SK-N-SH (cell line): ENCODE results near the gene TMEM231. TPM values are rescaled to one million over a fixed set of nuclear protein-coding genes. Genes with fewer than 3 reads are reported as not detected.

ENCODE experiments used
- CTCF ChIA-PET: fragments of 300-600, 350-600 bp; formaldehyde crosslinking; extraction: SDS; loops from one replicate; lab custom pipeline; 2021; lab: Yijun Ruan, JAX
- POLR2A ChIA-PET: fragments of 350-600 bp; sonication (Branson Sonifier 250); formaldehyde crosslinking; extraction: SDS; loops from one replicate; lab custom pipeline; 2020; ENCODE audit warnings: antibody characterized with exemption, inconsistent platforms; lab: Yijun Ruan, JAX
- DNase-seq: peaks from one replicate; pipeline ENCODE4 v3.0.0; 2012
- H2AFZ ChIP-seq: fragments of 200-600 bp; sonication (generic); 2 replicates; pipeline ENCODE4 v1.8.1; 2016; ENCODE audit warnings: antibody characterized with exemption, mild to moderate bottlenecking, low read depth
- H3F3A ChIP-seq: fragments of 200-600 bp; sonication (generic); replicated peaks from 2 replicates; pipeline ENCODE3; 2016; ENCODE audit warnings: antibody characterized with exemption, mild to moderate bottlenecking; ENCODE audit not compliant: insufficient read depth
- H3K27ac ChIP-seq, 2 experiments: fragments of 200-500 bp in 1 of 2; fragments of 200-600 bp in 1 of 2; sonication (Bioruptor generic) in 1 of 2; sonication (generic), shearing (Covaris generic) in 1 of 2; 2 replicates each; pipeline versions ENCODE4 v1.5.1 to v1.6.1; 2014 to 2016; ENCODE audit warnings: low read depth in 2 of 2, inconsistent platforms in 1 of 2, low read length in 1 of 2, mild to moderate bottlenecking in 1 of 2, mixed read lengths in 1 of 2
- H3K27me3 ChIP-seq: fragments of 200-600 bp; sonication (generic), shearing (Covaris generic); 2 replicates; pipeline ENCODE4 v1.6.1; 2016; ENCODE audit warnings: mixed run types; ENCODE audit not compliant: insufficient read depth
- H3K36me3 ChIP-seq, 2 experiments: fragments of 200-500 bp in 1 of 2; fragments of 200-600 bp in 1 of 2; sonication (Bioruptor generic) in 1 of 2; sonication (generic) in 1 of 2; replicated peaks in 1 of 2; 2 replicates each; pipeline versions ENCODE3 to v1.5.1; 2014 to 2016; ENCODE audit warnings: low read length in 1 of 2, mild to moderate bottlenecking in 1 of 2; ENCODE audit not compliant: insufficient read depth in 2 of 2, control insufficient read depth in 1 of 2
- H3K4me1 ChIP-seq, 2 experiments: fragments of 200-500 bp in 1 of 2; fragments of 200-600 bp in 1 of 2; sonication (Bioruptor generic) in 1 of 2; sonication (generic), shearing (Covaris generic) in 1 of 2; 2 replicates each; pipeline versions ENCODE4 v1.5.1 to v1.6.1; 2014 to 2016; ENCODE audit warnings: low read depth in 1 of 2, low read length in 1 of 2, mixed run types in 1 of 2; ENCODE audit not compliant: insufficient read depth in 2 of 2, control insufficient read depth in 1 of 2
- H3K4me2 ChIP-seq: fragments of 200-600 bp; sonication (generic), shearing (Covaris generic); 2 replicates; pipeline ENCODE4 v1.6.1; 2017; ENCODE audit warnings: mixed run types
- H3K4me3 ChIP-seq, 2 experiments: fragments of 200-500 bp in 1 of 2; fragments of 200-600 bp in 1 of 2; sonication (Bioruptor generic) in 1 of 2; sonication (generic), shearing (Covaris generic) in 1 of 2; 2 replicates each; pipeline versions ENCODE4 v1.5.1 to v1.8.1; 2014 to 2016; ENCODE audit warnings: low read depth in 2 of 2, inconsistent platforms in 1 of 2, low read length in 1 of 2, mild to moderate bottlenecking in 1 of 2, mixed read lengths in 1 of 2, moderate library complexity in 1 of 2
- H3K79me2 ChIP-seq: fragments of 200-600 bp; sonication (generic); 2 replicates; pipeline ENCODE4 v1.8.1; 2017; ENCODE audit warnings: mild to moderate bottlenecking; ENCODE audit not compliant: insufficient read depth
- H3K9ac ChIP-seq: fragments of 200-600 bp; sonication (generic); 2 replicates; pipeline ENCODE4 v1.6.1; 2017; ENCODE audit warnings: mixed run types
- H3K9me2 ChIP-seq: fragments of 200-600 bp; sonication (generic); 2 replicates; pipeline ENCODE4 v1.6.1; 2017; ENCODE audit warnings: mixed run types
- H3K9me3 ChIP-seq: fragments of 200-600 bp; sonication (generic); 2 replicates; pipeline ENCODE4 v1.6.1; 2017; ENCODE audit warnings: mixed run types, mild to moderate bottlenecking, moderate library complexity
- H4K20me1 ChIP-seq: fragments of 200-600 bp; sonication (generic); 2 replicates; pipeline ENCODE4 v1.6.1; 2017; ENCODE audit warnings: mild to moderate bottlenecking, mixed run types; ENCODE audit not compliant: insufficient read depth
- ELF1 ChIP-seq: IDR thresholded peaks from 2 replicates; pipeline ENCODE4 v1.4.0; 2012
- EP300 ChIP-seq, 2 experiments: IDR thresholded peaks; 2 replicates each; pipeline versions ENCODE4 v1.4.0 to v1.6.1; 2012; ENCODE audit warnings: borderline replicate concordance in 1 of 2, low read depth in 1 of 2, low read length in 1 of 2
- FOSL2 ChIP-seq: IDR thresholded peaks from 2 replicates; pipeline ENCODE4 v1.4.0; 2012; ENCODE audit warnings: low read depth, mild to moderate bottlenecking, moderate library complexity, borderline replicate concordance
- FOXJ3 ChIP-seq: sonication (generic); formaldehyde crosslinking; IDR thresholded peaks from 2 replicates; pipeline ENCODE4 v1.5.1; 2020; ENCODE audit warnings: mild to moderate bottlenecking, missing genetic modification reagents
- FOXM1 ChIP-seq: IDR thresholded peaks from 2 replicates; pipeline ENCODE4 v1.4.0; 2012; ENCODE audit warnings: low read depth, mild to moderate bottlenecking
- GABPA ChIP-seq: IDR thresholded peaks from 2 replicates; pipeline ENCODE4 v1.4.0; 2012; ENCODE audit warnings: low read depth, mild to moderate bottlenecking
- GATA2 ChIP-seq: sonication (generic); formaldehyde crosslinking; IDR thresholded peaks from 2 replicates; pipeline ENCODE4 v1.5.0; 2020; ENCODE audit warnings: mild to moderate bottlenecking, missing genetic modification reagents
- JUND ChIP-seq: IDR thresholded peaks from 2 replicates; pipeline ENCODE4 v1.4.0; 2012
- MAX ChIP-seq: IDR thresholded peaks from 2 replicates; pipeline ENCODE4 v1.4.0; 2012; ENCODE audit warnings: low read depth
- NFIC ChIP-seq: IDR thresholded peaks from 2 replicates; pipeline ENCODE4 v1.4.0; 2012; ENCODE audit warnings: borderline replicate concordance
- POLR2AphosphoS5 ChIP-seq: IDR thresholded peaks from 2 replicates; pipeline ENCODE4 v1.6.1; 2012; ENCODE audit warnings: low read depth, low read length
- RCOR1 ChIP-seq: fragments of 150-350 bp; IDR thresholded peaks from 2 replicates; pipeline ENCODE4 v1.6.1; 2017; ENCODE audit warnings: antibody characterized with exemption, low read length
- RFX5 ChIP-seq: IDR thresholded peaks from 2 replicates; pipeline ENCODE4 v1.6.1; 2012; ENCODE audit warnings: mild to moderate bottlenecking, improper control_type of control experiment, low read length
- RXRA ChIP-seq: IDR thresholded peaks from 2 replicates; pipeline ENCODE4 v1.4.0; 2012; ENCODE audit warnings: low read depth, mild to moderate bottlenecking, borderline replicate concordance
- TAF1 ChIP-seq: IDR thresholded peaks from 2 replicates; pipeline ENCODE4 v1.6.1; 2012; ENCODE audit warnings: low read depth, mild to moderate bottlenecking, low read length, moderate library complexity, borderline replicate concordance
- TCF12 ChIP-seq: IDR thresholded peaks from 2 replicates; pipeline ENCODE4 v1.4.0; 2012
- TEAD4 ChIP-seq: IDR thresholded peaks from 2 replicates; pipeline ENCODE4 v1.4.0; 2012; ENCODE audit warnings: mild to moderate bottlenecking, borderline replicate concordance; ENCODE audit not compliant: insufficient read depth
- USF1 ChIP-seq: IDR thresholded peaks from 2 replicates; pipeline ENCODE4 v1.4.0; 2012; ENCODE audit warnings: low read depth, borderline replicate concordance
- YY1 ChIP-seq: IDR thresholded peaks from 2 replicates; pipeline ENCODE4 v1.4.0; 2012; ENCODE audit warnings: low read depth, mild to moderate bottlenecking
- WGBS: methylation state at CpG from one replicate; pipeline ENCODE4 v1.1.6; 2017; ENCODE audit warnings: low lambda C conversion rate; 5-methylcytosine and 5-hydroxymethylcytosine counted together
- polyA plus RNA-seq, 3 experiments: library from polyadenylated mRNA; depleted of rRNA; stranded (reverse); fragments of >200 nt; gene quantifications; 2 replicates each; pipeline ENCODE4 v1.2.3, GENCODE V29; 2012
- TF ChIP-seq, protein P1 (sequence below): fragments of 200-600 bp; sonication (generic); IDR thresholded peaks from 2 replicates; pipeline ENCODE4 v1.6.1; 2017; ENCODE audit warnings: antibody characterized with exemption, mild to moderate bottlenecking, moderate library complexity
- TF ChIP-seq, protein P2 (sequence below): IDR thresholded peaks from 2 replicates; pipeline ENCODE4 v1.4.0; 2012; ENCODE audit warnings: low read depth, borderline replicate concordance
- TF ChIP-seq, protein P3 (sequence below): fragments of 150-350 bp; IDR thresholded peaks from 2 replicates; pipeline ENCODE4 v1.6.1; 2016; ENCODE audit warnings: mild to moderate bottlenecking, low read depth, low read length

TMEM231 gene
- polyA plus RNA-seq, 1 of the 3 experiments (the other 2 are of a cell fraction): 18.1 TPM

DNA sequence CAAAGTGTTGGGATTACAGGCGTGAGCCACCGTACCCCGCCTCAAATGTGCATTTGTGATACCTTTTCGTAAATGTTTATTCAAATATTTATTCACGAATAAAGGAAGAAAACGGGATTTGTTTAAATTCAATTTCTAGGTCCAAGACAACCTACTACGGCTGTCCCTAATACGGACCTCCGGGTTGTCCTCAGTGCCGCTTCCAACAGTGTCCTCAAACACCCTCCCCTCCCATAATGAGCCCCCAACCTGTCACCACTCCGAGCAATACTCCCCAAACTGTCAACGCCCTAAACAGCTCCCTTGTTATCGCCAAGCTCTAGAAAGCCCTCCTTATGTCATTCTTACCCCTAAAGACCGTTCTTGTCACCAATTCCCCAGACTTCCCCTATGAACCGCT, 9.6 kb upstream of the TMEM231 start (continued):
- TF ChIP-seq, protein P1, sequence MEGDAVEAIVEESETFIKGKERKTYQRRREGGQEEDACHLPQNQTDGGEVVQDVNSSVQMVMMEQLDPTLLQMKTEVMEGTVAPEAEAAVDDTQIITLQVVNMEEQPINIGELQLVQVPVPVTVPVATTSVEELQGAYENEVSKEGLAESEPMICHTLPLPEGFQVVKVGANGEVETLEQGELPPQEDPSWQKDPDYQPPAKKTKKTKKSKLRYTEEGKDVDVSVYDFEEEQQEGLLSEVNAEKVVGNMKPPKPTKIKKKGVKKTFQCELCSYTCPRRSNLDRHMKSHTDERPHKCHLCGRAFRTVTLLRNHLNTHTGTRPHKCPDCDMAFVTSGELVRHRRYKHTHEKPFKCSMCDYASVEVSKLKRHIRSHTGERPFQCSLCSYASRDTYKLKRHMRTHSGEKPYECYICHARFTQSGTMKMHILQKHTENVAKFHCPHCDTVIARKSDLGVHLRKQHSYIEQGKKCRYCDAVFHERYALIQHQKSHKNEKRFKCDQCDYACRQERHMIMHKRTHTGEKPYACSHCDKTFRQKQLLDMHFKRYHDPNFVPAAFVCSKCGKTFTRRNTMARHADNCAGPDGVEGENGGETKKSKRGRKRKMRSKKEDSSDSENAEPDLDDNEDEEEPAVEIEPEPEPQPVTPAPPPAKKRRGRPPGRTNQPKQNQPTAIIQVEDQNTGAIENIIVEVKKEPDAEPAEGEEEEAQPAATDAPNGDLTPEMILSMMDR: no peak
- TF ChIP-seq TCF12 (no peak), FOXM1 (no peak), EP300 (IDR thresholded peaks at IDR 0.05; ENCODE audit: borderline replicate concordance in 1 of 2, low read depth in 1 of 2, low read length in 1 of 2) (no peak), FOXJ3 (no peak), RXRA (no peak), TAF1 (no peak), TEAD4 (no peak), POLR2AphosphoS5 (no peak), GABPA (no peak), ELF1 (no peak)

DNA sequence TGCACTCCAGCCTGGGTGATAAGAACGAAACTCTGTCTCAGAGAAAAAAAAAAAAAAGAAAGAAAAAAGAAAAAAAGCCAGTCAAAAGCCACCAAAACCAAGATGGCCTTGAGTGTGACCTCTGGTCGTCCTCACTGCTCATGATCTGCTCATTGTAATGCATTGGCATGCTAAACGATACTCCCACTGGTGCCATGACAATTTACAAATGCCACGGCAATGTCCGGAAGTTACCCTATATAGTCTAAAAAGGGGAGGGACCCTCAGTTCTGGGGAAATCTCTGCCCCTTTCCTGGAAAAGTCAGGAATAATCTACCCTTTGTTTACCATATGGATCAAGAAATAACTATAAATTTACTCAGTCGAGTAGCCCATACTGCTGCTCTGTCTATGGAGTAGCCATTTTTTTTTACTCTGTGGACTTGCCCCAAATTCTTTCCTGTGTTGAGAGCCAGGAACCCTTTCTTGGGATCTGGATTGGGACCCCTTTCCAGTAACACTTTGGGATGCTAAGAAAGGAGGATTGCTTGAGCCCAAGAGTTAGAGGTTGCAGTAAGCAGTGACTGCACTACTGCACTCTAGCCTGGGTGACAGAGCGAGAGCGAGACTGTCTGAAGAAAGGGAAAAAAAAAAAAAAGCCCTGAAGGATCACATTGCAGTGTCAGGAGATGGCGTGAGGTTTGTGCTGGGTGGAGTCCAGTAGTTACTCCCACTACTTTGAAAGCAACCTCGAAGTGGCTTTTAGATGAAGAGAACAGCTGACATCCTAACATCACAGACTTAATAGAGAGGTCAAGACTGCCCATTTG, 3.7 kb upstream of the TMEM231 start:
- 68% methylated on average over 10 of the region's 10 CpGs for WGBS

More for the DNA sequence above, 3.7 kb upstream of the TMEM231 start:
- H4K20me1 ChIP-seq: no peaks in the 10 kb centered on the region
- TF ChIP-seq USF1 (no peak), FOXJ3 (no peak), FOSL2 (no peak), RCOR1 (no peak), MAX (no peak), NFIC (no peak), YY1 (no peak), JUND (no peak), GATA2 (no peak), FOXM1 (no peak), RFX5 (no peak), ELF1 (no peak), TCF12 (no peak)
- TF ChIP-seq, protein P2, sequence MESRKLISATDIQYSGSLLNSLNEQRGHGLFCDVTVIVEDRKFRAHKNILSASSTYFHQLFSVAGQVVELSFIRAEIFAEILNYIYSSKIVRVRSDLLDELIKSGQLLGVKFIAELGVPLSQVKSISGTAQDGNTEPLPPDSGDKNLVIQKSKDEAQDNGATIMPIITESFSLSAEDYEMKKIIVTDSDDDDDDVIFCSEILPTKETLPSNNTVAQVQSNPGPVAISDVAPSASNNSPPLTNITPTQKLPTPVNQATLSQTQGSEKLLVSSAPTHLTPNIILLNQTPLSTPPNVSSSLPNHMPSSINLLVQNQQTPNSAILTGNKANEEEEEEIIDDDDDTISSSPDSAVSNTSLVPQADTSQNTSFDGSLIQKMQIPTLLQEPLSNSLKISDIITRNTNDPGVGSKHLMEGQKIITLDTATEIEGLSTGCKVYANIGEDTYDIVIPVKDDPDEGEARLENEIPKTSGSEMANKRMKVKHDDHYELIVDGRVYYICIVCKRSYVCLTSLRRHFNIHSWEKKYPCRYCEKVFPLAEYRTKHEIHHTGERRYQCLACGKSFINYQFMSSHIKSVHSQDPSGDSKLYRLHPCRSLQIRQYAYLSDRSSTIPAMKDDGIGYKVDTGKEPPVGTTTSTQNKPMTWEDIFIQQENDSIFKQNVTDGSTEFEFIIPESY: no peak
- TF ChIP-seq, protein P3, sequence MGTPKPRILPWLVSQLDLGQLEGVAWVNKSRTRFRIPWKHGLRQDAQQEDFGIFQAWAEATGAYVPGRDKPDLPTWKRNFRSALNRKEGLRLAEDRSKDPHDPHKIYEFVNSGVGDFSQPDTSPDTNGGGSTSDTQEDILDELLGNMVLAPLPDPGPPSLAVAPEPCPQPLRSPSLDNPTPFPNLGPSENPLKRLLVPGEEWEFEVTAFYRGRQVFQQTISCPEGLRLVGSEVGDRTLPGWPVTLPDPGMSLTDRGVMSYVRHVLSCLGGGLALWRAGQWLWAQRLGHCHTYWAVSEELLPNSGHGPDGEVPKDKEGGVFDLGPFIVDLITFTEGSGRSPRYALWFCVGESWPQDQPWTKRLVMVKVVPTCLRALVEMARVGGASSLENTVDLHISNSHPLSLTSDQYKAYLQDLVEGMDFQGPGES: no peak
- H3K79me2 ChIP-seq: no peaks in the 10 kb centered on the region
- H3K9me3 ChIP-seq: no peaks in the 10 kb centered on the region
- H3K36me3 ChIP-seq: no peaks in the 10 kb centered on the region
- no peaks in the 10 kb centered on the region; the same call in 1 of the 2 replicates for H3K27me3 ChIP-seq
- H3K9me2 ChIP-seq: no peaks in the 10 kb centered on the region
- no peak overlapping the region for H3K9ac ChIP-seq
- H3K4me3 ChIP-seq: no peak overlapping the region
- H2AFZ ChIP-seq: no peak overlapping the region
- ChIA-PET POLR2A (no interaction called here), CTCF (interaction anchor here (0.6 kb wide), 1 partner anchor 10 kb away, joined by 4 read pairs; no protein-coding TSS in a partner anchor)
- peaks cover 15% of the 10 kb centered on the region for H3F3A ChIP-seq
- H3K4me1 ChIP-seq: peaks cover 6 to 10% of the 10 kb centered on the region in 2 experiments; a peak in 3 of 4 replicates
- no peak overlapping the region for H3K27ac ChIP-seq
- no peak for DNase-seq
- H3K4me2 ChIP-seq: no peak overlapping the region
